HG03378 (cell line): ENCODE measurements around the gene CDH4.

Source experiments
- ATAC-seq: cut with Tn5 transposase; IDR thresholded peaks from one replicate; pipeline ENCODE4 v1.9.1; 2021; ENCODE audit warnings: mild to moderate bottlenecking, moderate library complexity; ENCODE audit not compliant: unreplicated experiment

The CDH4 gene

DNA sequence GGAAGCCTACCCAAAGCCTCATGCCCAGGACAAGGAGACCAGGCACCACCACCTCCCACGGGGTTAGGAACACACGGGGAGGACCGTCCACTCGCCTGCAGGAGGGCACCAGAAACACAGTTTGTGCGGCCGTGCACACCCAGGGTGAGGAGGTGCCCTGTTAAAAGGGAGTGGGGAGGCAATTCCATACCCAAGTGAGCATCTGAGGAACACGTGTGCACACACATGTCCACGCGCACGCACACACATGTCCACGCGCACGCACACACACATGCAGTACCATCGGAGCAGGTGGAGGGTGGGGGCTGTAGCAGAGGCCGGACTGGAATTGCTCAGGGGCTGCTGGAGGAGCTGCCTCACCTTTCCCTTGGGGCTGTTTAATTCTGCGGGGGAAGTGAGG lies 554.3 kb downstream of the CDH4 start:
- ATAC-seq: no peak

DNA sequence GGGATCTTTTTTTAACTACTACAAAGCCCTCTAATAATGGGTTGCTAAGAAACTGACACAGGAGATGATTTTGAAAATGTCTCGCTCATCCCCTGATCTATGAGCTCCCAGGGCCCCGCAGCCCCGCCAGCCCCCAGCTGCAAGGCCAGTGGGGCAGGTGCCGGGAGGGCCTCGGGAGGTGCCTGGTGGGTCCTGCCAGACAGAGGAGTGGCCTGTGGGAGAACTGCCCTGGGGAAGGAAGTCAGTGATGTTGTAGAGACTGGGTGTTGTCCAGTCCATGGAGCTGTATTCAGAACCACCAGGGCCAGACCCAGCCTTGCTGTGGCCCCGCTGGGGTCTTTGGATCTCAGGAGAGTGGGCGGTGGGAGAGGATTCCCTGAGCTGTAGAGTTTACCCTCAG lies 554.9 kb downstream of the CDH4 start:
- ATAC-seq: no peak

DNA sequence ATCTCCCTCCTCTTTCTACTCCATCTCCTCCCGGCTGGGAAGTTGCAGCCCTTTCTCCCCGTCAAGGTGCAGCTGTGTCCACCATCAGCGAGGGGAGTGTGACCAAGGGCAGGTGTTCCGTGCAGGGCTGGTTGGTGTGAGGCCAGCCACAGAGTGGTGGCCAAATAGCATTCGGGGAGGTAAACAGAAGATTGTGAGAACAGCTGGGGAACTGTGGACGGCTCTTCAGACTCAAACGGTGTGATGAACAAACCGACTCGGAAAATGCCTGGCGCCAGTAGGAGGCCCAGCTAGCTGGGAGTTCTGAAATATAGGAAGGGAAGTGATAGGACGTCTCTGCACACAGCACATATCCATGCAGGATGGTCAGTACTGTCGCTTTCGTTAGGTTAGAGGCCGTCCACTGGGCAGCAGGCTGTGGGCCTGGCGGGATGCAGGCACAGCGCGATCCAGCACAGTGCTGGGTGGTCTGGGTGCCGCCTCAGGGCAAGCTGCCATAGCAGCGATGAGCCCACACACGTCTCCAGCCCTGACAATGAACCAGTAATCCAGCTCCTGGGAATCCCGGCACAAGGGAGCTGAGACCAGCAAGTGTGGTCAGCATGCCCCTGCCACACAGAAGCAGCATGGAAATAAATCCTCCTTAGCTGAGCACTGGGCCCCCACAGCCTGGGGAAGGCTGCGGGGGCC lies 555.6 kb downstream of the CDH4 start:
- no peak for ATAC-seq

DNA sequence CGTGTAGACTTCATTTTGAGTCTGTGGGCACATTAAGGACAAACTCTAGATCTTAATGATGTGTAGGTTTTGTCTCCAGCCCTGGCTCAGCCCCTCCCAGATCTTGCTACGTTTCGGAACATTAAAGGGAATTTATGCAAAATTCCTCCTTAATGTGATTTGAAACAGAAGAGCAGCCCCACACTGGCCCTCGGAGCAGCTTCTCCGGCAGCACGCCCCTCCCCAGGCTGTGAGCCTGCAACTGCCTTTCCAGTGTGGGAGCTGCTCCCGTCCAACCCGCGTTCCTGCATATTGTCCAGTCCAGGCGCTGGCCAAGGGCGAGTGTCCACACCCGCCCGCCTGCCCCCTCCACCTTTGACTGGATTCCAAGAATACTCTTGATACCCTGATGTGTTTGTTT lies 556.4 kb downstream of the CDH4 start:
- ATAC-seq: no peak

DNA sequence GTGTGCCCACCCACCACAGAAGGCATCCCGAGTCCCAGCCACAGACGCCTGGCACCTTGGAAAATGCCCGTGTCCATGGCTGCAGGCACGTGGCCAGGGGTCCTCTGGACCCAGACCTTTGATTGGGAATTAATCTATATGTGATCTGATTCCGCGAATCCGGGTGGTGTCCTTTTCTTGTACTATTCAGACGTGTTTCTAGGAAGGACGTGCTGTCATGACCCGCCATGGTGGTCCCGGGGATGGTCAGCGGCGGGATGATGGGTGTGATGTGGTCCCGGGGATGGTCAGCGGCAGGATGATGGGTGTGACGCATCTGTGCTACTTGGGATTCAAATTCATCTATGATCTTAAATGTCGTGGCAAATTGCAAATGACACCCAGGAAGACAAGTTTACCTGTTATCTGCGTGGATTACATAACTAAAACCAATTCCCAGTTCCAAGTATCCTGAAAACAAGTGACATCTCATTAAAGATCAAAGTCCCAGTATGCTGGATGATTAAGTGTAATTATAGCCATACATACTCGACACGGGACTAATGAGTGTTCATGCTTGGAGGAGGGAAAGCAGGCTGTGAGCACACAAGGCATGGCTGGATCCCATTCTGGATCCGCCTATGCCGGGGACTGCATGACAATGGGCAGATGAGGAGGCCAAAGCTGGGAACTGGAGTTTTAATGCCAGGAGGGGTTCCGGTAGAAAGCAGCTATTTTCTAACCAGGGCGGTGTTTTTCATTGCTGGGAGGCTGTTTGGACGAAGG lies 557.1 kb downstream of the CDH4 start:
- no peak for ATAC-seq

DNA sequence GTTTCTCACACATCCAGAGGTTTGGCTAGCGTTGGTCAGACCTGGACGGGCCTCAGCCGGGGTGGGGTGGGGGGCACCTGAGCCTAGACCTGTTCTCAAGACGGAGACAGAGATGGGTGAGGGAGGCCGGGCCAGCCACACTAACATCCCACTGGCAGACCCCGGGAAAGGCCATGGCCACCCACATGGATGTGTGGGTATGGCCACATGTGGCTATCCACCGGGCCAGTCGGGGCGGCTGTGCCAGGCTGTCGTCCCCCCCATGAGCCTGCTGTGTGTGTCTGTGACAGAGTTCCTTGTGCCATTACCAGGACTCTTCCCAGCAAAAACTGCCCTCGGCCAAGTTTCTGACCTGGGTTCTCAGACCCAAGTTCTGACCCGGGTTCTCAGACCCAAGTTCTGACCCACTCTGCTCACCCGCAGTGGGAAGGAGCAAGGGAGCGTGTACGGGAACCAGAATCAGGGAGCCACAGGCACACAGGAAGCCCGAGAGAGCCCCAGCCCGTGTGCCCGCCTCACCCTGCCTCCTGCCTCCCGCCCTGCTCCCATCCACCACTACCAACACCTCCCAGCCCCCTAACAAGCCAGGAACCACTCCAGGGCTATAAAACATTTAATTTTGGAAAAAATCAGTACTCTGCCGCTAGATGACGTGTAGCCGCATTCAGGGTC lies 558.1 kb downstream of the CDH4 start:
- no peak for ATAC-seq

DNA sequence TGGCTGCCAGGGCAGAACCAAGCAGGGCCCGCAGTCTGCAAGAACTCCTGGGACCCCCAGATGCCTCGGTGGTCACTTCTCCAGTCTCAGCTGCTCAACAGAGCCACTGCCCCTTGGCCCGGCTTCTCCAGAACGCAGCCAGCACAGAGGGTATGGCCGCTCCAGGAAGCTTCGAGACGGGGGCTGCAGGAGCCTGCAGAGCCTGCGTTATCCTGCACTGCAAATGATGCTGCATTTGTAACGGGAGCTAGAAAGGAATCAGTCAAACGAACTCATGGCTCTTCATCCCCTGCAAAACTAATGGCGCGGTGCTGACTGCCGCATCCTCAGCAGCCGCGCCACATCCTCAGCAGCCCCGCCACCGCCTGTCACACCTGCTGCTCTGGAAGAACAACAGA lies 558.7 kb downstream of the CDH4 start:
- no peak for ATAC-seq

DNA sequence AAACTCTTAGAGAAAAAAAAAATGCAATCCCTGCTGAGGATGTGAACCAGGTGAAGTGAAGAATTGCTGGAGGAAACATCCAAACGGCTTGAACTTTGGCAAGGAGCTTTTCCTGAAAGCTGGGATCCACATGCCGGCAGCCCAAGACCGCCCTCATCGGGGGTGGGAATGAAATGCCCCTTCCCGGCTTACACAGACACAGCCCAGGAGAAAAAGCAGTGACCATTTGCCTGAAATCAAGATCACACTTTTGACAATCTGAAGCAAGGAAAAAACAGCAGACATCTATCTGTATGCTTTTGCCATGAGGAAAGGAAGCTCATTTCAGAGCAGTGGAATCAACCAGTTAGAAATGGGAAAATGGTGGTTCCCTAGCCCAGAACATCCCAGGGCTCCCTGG lies 559.1 kb downstream of the CDH4 start:
- no peak for ATAC-seq

DNA sequence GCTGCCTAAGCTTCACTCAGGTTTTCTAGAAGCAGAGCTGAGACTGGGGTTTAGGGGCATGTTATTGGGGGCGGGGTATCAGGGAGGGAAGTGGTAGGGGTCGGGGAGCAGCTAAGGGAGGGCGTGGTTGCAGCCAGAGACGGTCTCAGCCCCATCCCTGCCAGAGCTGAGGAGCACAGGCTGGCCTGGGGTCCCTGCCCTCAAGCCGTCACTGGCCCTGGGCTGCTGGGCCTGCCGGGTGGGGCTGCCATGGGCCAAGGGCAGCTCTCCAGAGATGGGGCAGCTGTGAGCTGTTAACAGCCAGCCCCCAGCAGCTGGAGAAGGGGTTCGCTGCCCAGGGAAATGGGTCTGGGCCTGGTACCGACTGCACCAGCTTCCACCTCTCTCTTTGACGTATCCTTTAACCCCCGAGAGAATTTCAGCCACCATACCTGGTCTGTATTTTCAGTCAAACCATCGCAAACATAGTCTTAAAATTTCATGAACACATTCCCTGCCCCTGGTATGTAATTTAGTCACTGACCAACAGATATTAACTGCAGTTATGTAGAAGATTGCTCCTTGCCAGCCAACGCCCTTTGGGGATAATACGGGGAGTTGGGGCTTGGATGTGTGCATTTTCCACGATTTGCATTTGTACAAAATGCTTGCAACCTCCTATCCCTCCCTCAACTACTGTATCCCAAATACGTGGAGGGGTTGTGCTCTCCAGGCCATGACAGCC lies 560.2 kb downstream of the CDH4 start:
- no peak for ATAC-seq

DNA sequence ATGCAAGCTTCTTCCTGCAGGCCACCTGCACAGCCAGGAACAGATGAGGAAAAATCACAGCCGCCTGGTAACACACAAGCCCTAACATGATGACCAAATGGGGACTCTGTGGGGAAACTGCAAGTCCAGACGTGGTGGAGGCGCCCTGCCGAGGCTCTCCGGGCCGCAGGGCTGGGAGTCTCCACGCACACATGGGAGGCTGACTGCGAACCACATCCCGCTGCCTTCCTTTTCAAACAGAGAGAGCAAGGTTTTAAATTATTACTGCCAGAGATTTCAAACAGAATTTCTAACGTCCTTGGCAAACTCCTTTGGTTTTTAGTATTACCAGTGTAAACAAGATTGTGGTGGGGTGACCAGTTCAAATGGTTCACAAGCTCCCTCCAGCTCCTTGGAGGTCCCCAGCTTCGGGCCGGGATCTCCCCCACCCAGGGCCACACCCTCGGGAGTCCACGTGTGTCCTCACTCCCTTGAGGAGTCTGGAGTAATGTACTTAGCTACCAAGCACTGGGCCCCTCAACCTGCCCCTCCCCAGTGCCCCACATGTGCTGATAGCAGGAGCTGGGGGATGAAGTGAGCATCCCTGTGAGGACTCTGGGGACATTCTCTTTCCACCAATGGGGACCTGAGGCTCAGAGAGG lies 560.9 kb downstream of the CDH4 start:
- ATAC-seq: no peak

DNA sequence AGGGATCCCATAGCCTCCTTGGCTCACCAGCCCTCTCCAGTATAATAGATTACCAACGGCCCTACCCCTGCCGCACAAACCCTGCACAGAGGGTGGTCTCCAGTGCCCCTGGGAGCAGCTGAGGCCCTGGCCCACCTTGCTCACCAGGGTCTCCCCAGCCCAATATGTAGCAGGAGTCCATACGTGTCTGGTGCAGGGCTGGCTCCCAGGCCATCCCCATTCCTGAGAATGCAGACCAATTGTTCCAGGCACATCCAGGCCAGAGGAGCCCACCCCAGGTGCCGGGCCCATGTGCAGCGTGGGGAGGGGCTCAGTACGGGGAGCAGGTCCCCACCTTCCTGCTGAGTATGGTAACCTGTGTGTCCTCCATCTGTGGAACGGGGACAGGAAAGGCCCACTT lies 561.7 kb downstream of the CDH4 start:
- no peak for ATAC-seq

DNA sequence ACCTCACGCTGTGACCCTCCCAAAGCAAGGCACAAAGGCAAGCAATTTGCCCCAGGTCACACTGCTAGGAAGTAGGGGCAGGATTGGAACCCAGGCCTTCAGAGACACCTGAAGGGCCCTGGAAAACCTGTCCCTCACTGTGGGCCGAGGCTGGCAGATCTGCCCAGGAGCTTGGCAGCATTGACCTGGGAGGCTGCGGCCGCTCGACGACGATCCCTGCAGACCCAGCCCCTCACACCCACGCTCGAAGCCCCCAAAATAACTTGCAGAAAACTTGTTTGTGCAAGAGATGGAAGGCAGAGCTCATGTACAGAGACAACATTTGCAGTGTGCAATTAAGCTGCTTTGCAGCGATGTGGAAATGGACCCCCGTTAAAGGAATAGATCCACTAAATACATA lies 562.2 kb downstream of the CDH4 start:
- no peak for ATAC-seq

DNA sequence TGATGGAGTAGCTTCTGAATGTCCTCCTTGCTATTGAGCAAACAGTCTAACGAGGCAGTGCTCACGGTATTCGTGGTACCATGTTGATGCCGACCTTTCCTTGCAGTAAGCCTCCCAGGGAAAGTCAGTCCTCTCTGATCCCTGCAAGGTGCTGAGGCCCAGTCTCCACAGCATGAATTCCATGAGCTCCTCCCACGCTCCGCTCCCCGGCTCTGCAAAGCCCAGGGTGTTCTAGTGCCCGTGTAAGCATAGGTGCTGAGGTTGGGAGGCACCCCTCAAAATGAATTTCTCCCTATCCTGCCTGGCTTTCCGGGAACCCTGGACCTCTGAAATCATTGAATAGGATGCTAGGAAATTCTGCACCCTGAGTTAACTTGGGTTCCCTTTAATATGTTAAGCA lies 562.7 kb downstream of the CDH4 start:
- no peak for ATAC-seq

DNA sequence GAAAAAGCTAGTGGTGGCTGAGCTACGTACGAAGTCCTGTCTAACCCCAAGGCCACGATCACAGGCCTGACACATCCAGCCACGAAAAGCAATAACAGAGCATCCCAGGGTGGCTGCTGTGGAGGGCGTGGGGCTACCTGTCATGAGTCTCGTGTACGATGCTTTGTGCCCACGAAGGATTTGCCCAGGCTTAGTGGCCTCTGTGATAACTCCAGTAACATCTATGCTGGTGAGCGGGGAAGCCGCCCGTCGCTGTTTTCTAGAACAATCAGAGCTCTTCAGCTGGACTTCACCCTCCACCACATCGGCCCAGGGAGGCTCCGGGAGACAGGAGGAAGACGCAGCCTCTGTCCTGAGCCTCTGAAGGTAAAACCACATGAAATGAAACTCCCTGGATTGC lies 563.1 kb downstream of the CDH4 start:
- no peak for ATAC-seq

DNA sequence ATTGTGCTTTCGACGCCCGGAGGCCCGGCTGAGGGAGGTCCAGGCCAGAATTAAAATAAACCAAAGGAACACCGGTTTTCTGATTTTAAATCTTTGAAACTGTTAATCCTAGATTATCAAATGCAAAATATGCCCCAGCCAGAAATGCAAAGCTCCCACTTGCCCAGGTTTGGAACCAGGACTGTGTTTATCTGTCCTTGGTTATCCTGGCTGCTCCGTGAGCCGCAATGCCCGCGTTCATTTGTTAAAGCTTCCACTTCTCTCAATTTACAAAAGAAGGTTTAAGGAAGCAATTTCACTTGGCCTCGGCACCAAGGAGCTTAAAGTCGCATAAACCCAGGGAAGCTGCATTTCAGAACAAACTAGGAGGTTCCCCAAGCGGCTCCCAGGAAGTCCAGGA lies 563.6 kb downstream of the CDH4 start:
- no peak for ATAC-seq

DNA sequence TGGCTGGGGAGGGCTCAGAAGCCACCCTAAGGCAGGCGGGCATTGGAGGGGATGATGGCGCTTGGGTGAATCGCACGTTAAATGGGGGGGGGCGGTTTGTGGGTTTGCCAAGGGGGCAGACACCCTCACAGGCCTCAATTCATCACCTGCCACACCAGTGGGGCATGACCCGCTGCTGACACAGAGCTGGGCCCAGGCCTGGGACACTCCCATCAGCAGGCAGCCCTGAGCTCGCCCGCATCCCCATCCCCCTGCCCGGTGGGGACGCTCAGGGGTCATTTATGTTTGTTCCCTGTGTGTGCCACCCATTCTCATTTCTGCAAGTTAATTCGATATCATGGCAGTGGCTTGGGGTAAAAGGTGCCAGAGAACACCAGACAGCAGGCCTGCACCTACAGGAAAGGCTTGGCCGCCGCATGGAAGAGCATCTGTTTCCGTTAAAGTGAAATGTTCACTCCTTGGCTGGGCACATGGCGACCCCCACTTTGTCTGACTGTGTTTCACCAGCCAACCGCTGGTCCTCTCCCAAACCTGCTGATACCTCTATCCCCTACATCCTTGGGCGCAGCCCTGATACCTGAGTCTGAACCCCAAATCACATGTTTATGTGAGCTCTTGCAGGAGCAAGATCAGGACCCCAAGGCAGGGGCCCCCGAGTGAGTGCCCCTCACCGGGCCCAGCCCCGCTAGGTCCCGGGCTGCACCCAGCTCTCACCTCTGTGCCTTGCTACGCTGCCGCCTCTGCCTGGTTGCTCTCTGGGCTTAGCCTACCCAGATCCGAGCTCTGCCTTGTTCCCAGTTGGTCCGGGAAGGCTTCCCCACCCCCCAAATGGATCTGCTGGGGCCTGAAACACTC lies 564.8 kb downstream of the CDH4 start:
- ATAC-seq: no peak

DNA sequence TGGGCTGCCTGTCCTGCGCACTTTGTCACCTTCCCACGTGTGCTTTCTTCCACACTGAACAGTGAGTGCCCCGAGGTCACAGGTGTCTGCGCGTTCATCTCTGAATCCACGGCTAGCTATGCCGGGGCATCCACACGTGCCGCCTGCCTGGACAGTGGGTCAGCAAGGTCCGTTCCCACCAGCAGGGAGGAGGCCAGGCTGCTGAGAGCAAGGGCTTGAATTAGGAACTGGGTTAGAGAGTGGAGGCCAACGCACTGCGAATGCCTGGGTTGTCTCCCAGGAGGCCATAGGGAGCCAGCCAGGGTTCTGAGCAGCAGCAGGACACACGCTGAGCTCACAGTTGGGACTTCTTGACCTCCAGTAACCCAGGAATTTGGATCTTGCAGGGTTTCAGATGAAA lies 565.5 kb downstream of the CDH4 start:
- ATAC-seq: no peak

DNA sequence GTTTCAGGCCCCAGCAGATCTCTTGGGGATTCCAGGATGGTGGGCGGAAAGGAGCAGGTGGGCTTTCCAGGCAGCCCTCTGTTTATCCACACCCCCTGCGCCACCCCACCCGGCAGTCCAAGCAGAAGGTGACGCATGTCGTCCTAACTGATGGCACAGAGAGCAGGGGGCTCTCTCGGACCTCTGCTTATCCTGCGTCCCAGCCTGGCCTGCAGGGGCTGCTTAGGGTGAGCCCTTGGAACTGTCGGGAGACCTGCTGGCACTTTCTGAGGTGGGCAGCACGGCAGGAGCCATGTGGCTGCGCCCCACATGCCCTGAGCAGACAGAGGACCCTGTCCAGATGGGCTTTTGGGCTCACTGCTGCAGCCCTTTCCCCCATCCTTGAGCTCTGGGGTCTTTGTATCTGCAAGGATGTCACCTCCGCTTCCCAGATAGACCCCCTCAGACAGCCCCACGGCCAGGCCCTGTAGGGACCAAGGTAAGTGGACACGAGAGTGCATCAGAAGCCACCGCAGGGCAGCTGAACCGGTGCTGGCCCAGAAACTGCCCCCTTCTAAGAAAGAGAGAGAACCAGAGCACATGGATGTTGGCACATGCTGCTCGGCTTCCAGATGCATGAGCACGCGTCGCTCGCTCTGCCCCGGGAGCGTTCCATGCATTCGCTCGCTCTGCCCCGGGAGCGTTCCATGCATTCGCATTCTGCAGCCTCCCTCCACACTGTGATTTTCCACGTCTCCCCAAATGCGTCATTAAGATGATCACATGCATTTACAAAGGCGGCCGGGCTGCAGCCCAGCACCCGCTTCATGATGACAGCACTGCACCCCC lies 566.9 kb downstream of the CDH4 start:
- ATAC-seq: no peak

DNA sequence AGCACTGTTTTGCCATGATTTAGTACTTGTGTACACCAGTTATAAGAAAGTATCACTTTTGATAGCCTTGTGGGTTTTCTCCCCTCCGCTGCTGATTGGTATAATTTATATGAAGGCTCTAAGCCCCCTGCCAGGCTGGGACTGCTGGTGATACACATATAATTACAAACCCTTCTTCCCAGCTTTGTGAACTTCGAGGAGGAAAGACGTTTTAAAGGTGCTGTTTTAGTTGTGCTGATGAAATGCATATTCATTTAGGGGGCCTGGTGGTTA lies 567.4 kb downstream of the CDH4 start:
- ATAC-seq: no peak
